ENCODE data around the gene FBXO41. TPM values are rescaled to one million over a fixed set of nuclear protein-coding genes. Genes with fewer than 3 reads are reported as not detected.

The FBXO41 gene
- total RNA-seq, 4 donors from 2014 or later: 0.13 to 0.82 (median 0.23) TPM; not detected in 1

Other genes starting within 250 kb of the FBXO41 start
- gene SFXN5, start 212.8 kb downstream of the FBXO41 start, total RNA-seq: 10 to 100 TPM in 1 of 4 donors, 1 to 10 TPM in 3; 6.8 to 22.7 (median 9.1) TPM
- 10 to 100 TPM; 27.1 to 35.3 (median 33.7) TPM for gene RAB11FIP5, start 171.5 kb downstream of the FBXO41 start, total RNA-seq
- gene NOTO, start 81.9 kb downstream of the FBXO41 start, total RNA-seq: not detected
- gene SMYD5, start 70.2 kb downstream of the FBXO41 start, total RNA-seq: 10 to 100 TPM in 3 of 4 donors, 1 to 10 TPM in 1; 9.8 to 17.7 (median 13.7) TPM
- 100 to 1,000 TPM in 3 of 4 donors, 10 to 100 TPM in 1; 69.4 to 132 (median 104) TPM for gene PRADC1, start 51.2 kb downstream of the FBXO41 start, total RNA-seq
- 100 to 1,000 TPM; 215 to 334 (median 284) TPM for gene CCT7, start 50.2 kb downstream of the FBXO41 start, total RNA-seq
- not detected for gene EGR4, start 9.1 kb upstream of the FBXO41 start, total RNA-seq
- 10 to 100 TPM; 10.0 to 18.1 (median 13.9) TPM for gene ALMS1, start 101.4 kb upstream of the FBXO41 start, total RNA-seq